GM10847 (cell line): ENCODE measurements around the gene CECR2.

Experiments used
- POLR2A ChIP-seq: IDR thresholded peaks from 2 replicates; pipeline ENCODE4 v1.6.1; 2011; ENCODE audit not compliant: insufficient read length; ENCODE audit errors: extremely low read depth

The CECR2 gene

DNA sequence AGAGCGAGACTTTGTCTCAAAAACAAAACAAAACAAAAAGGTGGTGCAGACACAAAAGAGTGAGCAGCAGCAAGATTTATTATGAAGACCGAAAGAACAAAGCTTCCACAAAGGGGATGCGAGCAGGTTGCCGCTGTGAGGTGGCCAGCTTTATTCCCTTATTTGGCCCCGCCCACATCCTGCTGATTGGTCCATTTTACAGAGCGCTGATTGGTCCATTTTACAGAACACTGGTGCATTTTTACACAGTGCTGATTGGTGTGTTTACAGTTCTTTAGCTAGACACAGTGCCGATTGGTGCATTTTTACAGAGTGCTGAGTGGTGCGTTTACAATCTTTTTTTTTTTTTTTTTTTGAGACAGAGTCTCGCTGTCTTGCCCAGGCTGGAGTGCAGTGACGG, 77.4 kb downstream of the CECR2 start:
- no peak for TF ChIP-seq POLR2A

DNA sequence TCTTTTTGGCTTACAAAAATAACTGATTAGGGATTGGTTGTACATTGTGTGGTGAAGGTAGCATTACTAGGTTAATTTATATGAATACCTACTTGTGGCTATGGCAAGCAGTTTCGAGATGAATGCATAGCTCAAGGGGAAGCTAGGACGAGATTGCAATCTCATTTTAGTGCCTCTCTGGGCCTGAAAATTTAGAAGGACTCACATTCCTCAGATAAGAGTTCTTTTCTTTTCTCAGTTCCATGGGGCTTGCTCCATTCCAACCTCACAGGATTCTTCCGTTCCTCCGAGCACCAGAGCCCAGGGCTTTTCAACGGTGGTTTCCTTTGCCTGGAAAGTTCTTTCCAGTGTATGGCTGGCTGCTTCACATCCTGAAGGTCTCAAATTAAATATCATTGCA, 82.1 kb downstream of the CECR2 start:
- TF ChIP-seq POLR2A, result no peak

DNA sequence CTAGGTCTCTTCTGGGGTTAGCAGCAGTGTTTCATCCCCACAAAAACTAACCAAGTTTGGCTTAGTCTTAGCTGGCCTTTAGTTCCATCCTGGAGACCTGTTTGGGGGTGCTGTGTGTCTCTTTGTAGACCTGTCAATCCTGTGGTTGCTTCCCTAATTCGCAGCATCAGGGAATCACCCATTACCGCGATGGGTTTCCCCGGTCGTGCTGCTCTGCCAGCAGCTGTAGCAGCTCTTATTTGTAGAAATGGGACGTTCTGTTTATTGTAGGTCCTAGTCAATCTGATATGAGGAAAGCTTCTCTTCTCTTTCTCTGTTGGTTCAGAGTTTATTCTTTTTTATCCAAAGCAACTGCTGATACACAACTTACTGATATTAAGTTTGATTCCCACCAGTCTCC, 91.6 kb downstream of the CECR2 start:
- no peak for TF ChIP-seq POLR2A

DNA sequence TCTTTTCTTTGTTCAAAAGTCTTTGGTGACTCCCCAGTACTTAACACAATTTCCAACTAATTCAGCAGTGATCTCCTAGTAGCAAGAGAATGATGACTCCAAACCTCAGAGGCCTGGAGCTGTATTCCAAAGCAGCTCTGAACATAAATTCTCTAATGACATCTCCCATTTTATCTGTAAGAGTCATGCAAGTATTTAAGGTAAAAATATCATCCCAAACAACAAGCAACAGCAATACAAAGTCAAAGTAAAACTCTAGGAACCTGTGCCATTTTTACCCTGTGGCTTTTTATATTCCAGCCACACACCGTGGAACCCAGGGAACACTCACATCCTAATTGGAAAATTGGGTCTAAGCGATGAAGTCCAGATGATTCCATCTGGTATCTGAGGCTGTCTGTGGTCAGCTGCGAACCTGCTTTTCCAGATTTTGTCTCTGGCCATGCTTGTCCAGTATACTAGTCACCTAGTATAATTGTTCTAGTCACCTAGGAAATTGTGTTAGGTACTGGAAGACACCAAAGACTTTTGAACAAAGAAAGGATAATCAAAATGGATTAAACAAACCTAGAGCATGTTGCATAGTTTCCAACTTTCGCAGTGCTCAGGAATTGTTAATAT, 101.7 kb downstream of the CECR2 start:
- no peak for TF ChIP-seq POLR2A

DNA sequence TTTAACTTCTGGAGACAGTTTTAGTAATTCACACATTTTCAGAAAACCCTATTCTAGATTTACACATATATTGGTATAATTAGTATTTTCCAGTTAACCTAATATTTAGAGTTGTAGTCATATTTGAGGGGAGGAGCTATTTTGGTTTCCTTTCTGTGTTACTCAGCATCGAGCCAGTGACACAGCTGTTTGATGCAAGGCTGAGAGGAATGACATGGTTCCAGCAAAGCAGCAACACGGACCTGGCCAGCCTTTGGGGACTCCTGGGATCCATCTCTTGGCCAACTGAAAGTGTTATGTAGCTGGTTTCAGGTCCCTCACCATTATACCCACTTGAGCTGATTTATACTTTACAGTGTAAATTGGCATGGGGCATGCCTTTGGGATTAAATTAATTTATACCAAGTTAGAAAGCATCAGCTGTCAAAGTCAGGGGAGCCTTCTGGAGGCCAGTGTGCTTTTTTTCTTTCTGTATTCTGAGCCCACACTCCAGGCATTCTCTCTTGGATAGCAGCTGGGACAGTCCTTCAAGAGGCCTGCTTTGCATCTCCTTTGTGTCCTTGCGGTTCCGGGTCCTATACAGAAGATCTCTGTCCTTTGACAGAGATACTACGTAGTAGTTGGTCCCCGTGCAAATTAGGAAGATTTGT, 102.8 kb downstream of the CECR2 start:
- TF ChIP-seq POLR2A, result no peak

DNA sequence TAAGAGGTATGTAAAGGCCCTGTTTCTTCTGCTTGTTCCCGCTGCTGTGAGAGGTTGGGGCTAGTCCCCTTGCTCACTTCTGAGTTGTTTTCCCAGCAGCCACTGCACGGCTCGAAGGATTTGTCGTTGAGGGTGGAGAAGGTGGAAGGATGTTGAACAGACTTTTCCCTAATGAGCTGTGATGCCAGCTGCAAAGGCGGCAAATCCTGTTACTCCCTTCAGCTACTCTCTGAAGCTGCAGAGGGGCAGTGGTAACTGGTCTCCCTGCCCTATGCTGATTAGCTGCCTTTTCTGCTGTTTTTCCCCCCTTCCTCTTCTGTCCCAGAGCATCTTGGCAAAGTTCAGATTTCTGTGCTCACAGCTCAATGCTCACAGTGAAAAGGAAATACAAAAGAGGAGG, 103.7 kb downstream of the CECR2 start:
- TF ChIP-seq POLR2A, result no peak

DNA sequence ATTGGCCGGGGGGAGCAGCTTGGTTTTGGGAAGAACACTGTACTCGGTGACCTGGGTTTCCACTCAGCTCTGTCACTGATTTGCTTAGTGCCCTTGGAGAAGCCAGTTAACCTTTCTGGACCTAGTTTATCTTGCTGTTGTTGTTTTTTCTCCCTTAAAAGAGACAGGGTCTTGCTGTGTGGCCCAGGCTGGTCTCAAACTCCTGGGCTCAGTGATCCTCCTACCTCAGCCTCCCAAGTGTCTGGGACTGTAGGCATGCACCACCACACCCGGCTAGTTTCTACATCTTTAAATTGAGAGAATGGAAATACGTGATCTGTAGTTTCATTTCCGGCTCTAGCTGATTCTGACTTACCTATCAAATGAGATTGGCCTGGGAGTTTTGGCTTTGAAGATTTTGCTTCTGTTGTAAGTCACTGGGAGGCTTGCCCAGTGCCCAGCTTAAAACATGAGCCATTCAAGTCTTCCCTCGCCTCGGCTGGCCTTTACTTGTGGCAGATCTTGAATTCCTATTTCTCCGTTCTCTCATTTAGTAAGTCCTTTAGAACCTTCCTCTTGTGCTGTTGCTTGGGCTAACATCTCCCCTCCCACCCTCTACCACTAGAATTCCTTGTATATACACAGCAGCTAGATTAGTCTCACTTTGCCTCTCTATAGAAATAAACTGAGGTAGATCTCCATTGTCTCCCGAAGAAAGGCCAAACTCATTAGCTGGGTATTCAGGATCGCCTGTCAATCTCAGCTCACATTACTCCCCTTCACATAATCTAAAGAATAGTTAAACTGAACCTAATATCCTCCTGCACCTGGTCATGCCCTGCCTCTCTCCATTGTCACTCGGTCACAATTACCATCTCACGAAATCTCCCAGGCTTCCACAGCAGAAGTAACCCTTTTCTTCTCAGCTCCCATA, 106.3 kb downstream of the CECR2 start:
- TF ChIP-seq POLR2A, result no peak

DNA sequence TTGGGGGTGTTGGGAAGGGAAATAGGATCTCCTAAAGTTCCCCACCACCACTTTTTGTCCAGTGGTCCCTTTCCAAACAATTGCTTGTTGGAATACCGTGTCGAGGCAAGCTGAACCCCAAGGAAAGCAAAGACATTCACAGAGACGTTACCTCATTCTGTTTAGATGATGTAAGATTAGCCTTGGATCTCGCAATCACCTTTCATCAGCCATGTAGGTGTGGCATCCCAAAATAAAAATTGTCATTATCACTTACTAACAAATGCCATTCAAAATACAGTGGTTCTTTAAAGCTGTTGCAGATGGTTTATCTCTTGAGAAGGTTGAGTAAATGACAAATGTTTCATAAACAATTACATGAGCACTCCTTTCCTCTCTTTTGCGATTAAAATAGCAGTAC, 107.6 kb downstream of the CECR2 start:
- no peak for TF ChIP-seq POLR2A

DNA sequence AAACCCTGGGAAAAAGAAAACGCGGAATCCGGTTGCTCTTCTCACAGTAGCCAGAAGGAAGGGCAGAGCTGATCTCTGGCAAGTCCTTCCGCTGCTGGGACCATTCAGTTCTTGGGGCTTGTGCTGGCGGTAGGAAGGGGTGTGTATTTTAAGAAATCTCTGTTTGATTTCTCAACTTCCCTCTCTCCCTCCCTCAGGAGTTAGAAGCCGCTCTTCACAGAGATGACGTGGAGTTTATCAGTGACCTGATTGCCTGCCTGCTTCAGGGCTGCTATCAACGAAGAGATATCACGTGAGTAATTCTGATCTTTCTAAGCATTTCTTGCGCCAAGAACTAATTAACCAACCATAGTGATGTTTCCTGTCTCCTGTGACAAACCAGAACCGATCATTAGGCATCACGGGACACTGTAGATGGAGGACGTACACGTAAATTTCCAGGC, 108.2 kb downstream of the CECR2 start:
- TF ChIP-seq POLR2A, result no peak

DNA sequence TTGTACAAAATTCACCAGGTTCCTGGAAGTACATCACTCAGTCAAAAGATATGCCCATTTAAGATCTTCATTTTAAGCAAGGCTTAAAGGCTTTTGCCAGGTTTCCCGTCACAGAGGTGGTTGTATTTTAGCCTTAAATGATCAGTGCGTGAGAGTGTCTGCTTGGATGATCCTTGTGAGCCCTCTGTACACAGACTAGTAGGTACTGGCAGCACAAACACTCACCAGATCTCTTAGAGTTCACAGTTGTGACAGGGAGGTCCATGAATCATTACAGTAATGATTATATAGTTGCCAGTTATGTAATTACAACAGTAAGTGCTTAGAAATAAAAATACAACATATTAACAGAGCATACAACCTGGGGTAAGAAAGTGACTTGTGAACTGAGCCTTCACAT, 109.9 kb downstream of the CECR2 start:
- TF ChIP-seq POLR2A, result no peak

DNA sequence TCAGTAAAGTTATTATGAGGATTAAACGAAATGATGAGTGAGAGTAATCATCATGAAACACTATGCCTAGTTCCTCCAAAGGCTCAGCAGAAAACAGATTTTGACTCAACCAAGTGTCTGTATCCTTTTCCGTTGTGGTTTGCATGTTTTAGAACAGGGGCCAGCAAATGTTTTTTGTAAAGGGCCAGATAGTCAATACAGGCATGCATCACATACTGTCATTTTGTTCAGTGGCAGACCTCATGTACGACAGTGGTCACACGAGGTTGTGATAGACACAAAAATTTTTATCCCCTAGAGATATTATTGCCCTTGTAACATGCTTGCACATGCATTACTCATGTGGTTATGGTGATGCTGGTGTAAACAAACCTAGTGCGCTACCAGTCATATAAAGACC, 112.2 kb downstream of the CECR2 start:
- no peak for TF ChIP-seq POLR2A

DNA sequence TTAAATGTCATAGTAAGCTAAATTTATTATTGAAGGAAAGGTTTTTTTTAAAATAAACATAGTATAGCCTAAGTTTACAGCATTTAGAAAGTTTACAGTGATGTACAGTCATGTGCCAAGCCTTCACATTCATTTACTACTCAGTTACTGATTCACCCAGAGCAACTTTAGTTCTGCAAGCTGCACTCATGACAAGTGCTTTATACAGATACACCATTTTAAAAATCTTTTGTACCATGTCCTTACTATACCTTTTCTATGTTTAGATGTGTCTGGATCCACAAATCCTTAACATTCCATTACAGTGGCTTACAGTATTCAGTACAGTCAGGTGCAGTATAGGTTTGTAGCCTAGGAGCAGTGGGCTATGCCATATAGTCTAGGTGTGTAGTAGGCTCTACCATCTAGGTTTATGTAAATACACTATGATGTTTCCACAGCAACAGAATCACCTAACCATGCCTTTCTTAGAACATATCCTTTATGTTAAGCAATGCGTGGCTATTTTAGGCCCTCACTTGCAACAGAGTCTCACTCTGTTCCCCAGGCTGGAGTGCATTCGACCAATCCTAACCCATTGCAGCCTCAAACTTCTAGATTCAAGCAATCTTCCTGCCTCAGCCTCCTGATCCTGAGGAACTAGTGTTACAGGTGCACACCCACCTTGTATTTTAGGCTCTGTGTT, 114.6 kb downstream of the CECR2 start:
- no peak for TF ChIP-seq POLR2A

DNA sequence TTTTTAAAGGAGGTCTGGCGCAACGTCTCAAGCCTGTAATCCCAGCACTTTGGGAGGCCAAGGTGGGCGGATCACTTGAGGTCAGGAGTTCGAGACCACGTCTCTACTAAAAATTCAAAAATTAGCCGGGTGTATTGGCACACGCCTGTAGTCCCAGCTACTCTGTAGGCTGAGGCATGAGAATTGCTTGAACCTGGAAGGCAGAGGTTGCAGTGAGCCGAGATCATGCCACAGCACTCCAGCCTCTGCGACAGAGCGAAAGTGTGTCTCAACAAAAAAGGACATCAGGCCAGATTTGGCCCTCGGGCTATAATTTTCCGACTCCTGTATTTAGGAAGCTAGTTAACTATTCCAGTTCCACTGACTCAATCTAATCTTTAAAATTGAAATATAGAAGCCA, 115.3 kb downstream of the CECR2 start:
- TF ChIP-seq POLR2A, result no peak

DNA sequence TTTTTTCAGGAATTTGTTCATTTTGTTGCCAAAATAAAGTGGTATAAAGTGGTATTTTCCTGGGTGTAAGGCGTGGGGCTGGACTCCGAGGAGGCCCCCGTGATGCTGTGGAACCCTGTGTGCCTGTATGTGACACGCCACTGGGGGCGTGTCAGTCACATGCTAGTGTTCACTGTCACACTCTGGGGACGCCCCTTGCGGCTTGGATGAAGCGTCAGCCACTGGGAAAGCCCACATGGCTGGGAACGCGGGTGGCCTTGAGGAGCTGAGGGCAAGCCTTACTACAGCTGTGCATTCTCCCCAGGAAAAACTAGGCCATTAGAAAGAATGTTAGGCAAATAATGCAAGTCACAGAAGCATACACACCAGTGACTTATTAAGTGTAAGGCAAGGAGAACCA, 117.1 kb downstream of the CECR2 start:
- TF ChIP-seq POLR2A, result no peak

DNA sequence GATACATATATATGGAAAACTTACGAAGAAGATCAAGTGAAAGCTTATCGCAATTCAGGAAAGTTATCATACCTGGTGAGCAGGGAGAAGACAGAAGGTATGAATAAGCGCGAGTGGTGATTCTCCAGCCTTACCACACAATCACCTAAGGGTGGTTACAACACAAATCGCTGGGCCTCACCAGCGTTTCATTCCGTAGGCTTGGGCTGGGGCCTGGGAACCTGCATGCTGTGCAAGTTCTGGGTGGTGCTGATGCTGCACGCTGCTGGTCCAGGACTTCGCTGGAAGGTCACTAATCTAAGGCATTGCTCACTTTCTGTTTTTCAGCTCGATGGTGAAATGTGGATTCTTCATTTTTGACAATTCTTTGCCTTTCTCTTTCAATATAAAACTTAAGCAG, 117.5 kb downstream of the CECR2 start:
- no peak for TF ChIP-seq POLR2A
